Ovary (tissue), 3 donors: ENCODE data around the gene STIMATE.

ENCODE experiments used
- CTCF ChIP-seq, 3 donors: fragments of 450-650 bp in 2 of 3; fragments of 200-600 bp in 1 of 3; IDR thresholded peaks; one replicate each; pipeline versions ENCODE4 v1.5.1 to v1.8.0; 2016 to 2022; ENCODE audit warnings: antibody characterized with exemption in 3 of 3, mild to moderate bottlenecking in 1 of 3
- POLR2A ChIP-seq: fragments of 450-650 bp; IDR thresholded peaks from one replicate; pipeline ENCODE4 v1.6.1; 2017; ENCODE audit warnings: antibody characterized with exemption, mild to moderate bottlenecking, moderate library complexity
- donor health status: DM: no; HTN: no; CAD: no.

- TF ChIP-seq CTCF (IDR thresholded peaks at IDR 0.05), result no peak
- TF ChIP-seq POLR2A, result no peak
Observed at GRCh38 chr3:52838561-52839267, 58.6 kb downstream of the STIMATE start.
